MM.1S (cell line): ENCODE results near the gene C16orf54.
"Not testable (repeated sequence)": the region's sequence is repeated elsewhere in the genome, so short reads cannot be mapped to it uniquely, and the experiment has no call there.

Experiments used
- DNase-seq: peaks from one replicate; pipeline ENCODE4 v3.0.0-alpha.2; 2015
- H2AFZ ChIP-seq: fragments of 300-600 bp; sonication (generic); 2 replicates; pipeline ENCODE4 v1.6.0; 2016; ENCODE audit warnings: antibody characterized with exemption, low read length
- H3F3A ChIP-seq: fragments of 300-600 bp; sonication (generic); 2 replicates; pipeline ENCODE4 v1.6.1; 2016; ENCODE audit warnings: mild to moderate bottlenecking, antibody characterized with exemption, low read length, moderate library complexity, mixed read lengths; ENCODE audit not compliant: insufficient read depth
- H3K27ac ChIP-seq: fragments of 300-600 bp; sonication (generic); 2 replicates; pipeline ENCODE4 v1.5.1; 2016; ENCODE audit warnings: mild to moderate bottlenecking, low read length
- H3K27me3 ChIP-seq: fragments of 300-600 bp; sonication (generic); replicated peaks from 2 replicates; pipeline ENCODE4 v1.6.0; 2016; ENCODE audit warnings: low read length; ENCODE audit not compliant: insufficient read depth
- H3K36me3 ChIP-seq: fragments of 300-600 bp; sonication (generic); replicated peaks from 2 replicates; pipeline ENCODE4 v1.6.1; 2016; ENCODE audit warnings: mild to moderate bottlenecking, low read length, mixed read lengths; ENCODE audit not compliant: insufficient read depth
- H3K4me1 ChIP-seq: fragments of 300-600 bp; sonication (generic); 2 replicates; pipeline ENCODE4 v1.6.1; 2016; ENCODE audit warnings: low read length, mixed read lengths
- H3K4me2 ChIP-seq: fragments of 300-600 bp; sonication (generic); 2 replicates; pipeline ENCODE4 v1.6.0; 2016; ENCODE audit warnings: low read depth, low read length
- H3K4me3 ChIP-seq: fragments of 300-600 bp; sonication (generic); 2 replicates; pipeline ENCODE4 v1.5.1; 2016; ENCODE audit warnings: low read length, mixed read lengths
- H3K79me2 ChIP-seq: fragments of 300-600 bp; sonication (generic); 2 replicates; pipeline ENCODE4 v1.6.1; 2016; ENCODE audit warnings: mixed run types, low read length, mixed read lengths
- H3K9ac ChIP-seq: fragments of 300-600 bp; sonication (generic); 2 replicates; pipeline ENCODE4 v1.6.1; 2016; ENCODE audit warnings: low read length, mixed read lengths
- H3K9me2 ChIP-seq: fragments of 300-600 bp; sonication (generic); replicated peaks from 2 replicates; pipeline ENCODE4 v1.6.1; 2016; ENCODE audit warnings: mild to moderate bottlenecking, low read length, mixed read lengths; ENCODE audit not compliant: insufficient read depth
- H3K9me3 ChIP-seq: fragments of 300-600 bp; sonication (generic); replicated peaks from 2 replicates; pipeline ENCODE4 v1.6.1; 2016; ENCODE audit warnings: mild to moderate bottlenecking, low read length, mixed read lengths; ENCODE audit not compliant: insufficient read depth
- H4K20me1 ChIP-seq: fragments of 300-600 bp; sonication (generic); 2 replicates; pipeline ENCODE4 v1.6.1; 2016; ENCODE audit warnings: mild to moderate bottlenecking, low read length, moderate library complexity, mixed read lengths; ENCODE audit not compliant: insufficient read depth
- CTCF ChIP-seq: fragments of 300-600 bp; sonication (generic); IDR thresholded peaks from 2 replicates; pipeline ENCODE4 v1.5.1; 2016; ENCODE audit warnings: antibody characterized with exemption, low read length, mixed read lengths
- EZH2 ChIP-seq: fragments of 300-600 bp; sonication (generic); optimal IDR thresholded peaks from 2 replicates; pipeline ENCODE3; 2017; ENCODE audit warnings: low read depth, mild to moderate bottlenecking, antibody characterized with exemption, low read length, mixed read lengths
- EZH2phosphoT487 ChIP-seq: fragments of 300-600 bp; sonication (generic); IDR thresholded peaks from 2 replicates; pipeline ENCODE4 v1.6.1; 2018; ENCODE audit warnings: antibody characterized with exemption, low read length

C16orf54 gene

GRCh38 chr16:29694384-29695195 is 51.2 kb downstream of the C16orf54 start:
- H4K20me1 ChIP-seq = no peaks in the 10 kb centered on the region
- H3K4me3 ChIP-seq = no peak overlapping the region
- H3K27ac ChIP-seq = no peak overlapping the region

GRCh38 chr16:29692606-29693005 is 53.2 kb downstream of the C16orf54 start:
- H3K9ac ChIP-seq, H3K36me3 ChIP-seq, H3K79me2 ChIP-seq, DNase-seq, H3K27ac ChIP-seq, H3K4me2 ChIP-seq, H3K9me2 ChIP-seq, H4K20me1 ChIP-seq, H3K9me3 ChIP-seq, H3F3A ChIP-seq, H3K4me3 ChIP-seq, H2AFZ ChIP-seq, H3K27me3 ChIP-seq, H3K4me1 ChIP-seq: not testable (repeated sequence)

More at GRCh38 chr16:29694384-29695195, 51.2 kb downstream of the C16orf54 start:
- TF ChIP-seq EZH2phosphoT487 (no peak), EZH2 (no peak), CTCF (no peak)
- Histone ChIP-seq H3K9me3 (no peaks in the 10 kb centered on the region), H3K36me3 (no peaks in the 10 kb centered on the region), H3K79me2 (no peaks in the 10 kb centered on the region), H3K27me3 (no peaks in the 10 kb centered on the region; the same call in 1 of the 2 replicates), H2AFZ (no peak overlapping the region), H3K4me2 (no peak overlapping the region), H3F3A (no peaks in the 10 kb centered on the region), H3K4me1 (peaks cover 5% of the 10 kb centered on the region; the same call in 1 of the 2 replicates), H3K9me2 (no peaks in the 10 kb centered on the region), H3K9ac (no peak overlapping the region)
- no peak for DNase-seq
